GM12878 (cell line): ENCODE measurements around the gene CHRM4. TPM values are rescaled to one million over a fixed set of nuclear protein-coding genes. Genes with fewer than 3 reads are reported as not detected.
A peak's percentile ranks its signal among the peaks of the same experiment; 100 is the strongest.

Experiments used
- ATAC-seq: fragments of 200-7000 bp; cut with Tn5 transposase; 3 replicates; pipeline ENCODE4 v1.9.1; 2020; ENCODE audit warnings: mild to moderate bottlenecking, moderate library complexity
- BruUV-seq: library from RNA; stranded (reverse); fragments of 400-500 nt; replicated peaks from 2 replicates; lab custom pipeline; 2021; lab: Mats Ljungman, UMichigan
- CTCF ChIA-PET: fragments of 300-600 bp; sonication (Branson Sonifier 250); formaldehyde crosslinking; extraction: SDS; loops from one replicate; lab custom pipeline; 2021; ENCODE audit warnings: inconsistent platforms; lab: Yijun Ruan, JAX
- POLR2A ChIA-PET: fragments of 350-600 bp; formaldehyde crosslinking; extraction: SDS; loops from one replicate; lab custom pipeline; 2021; ENCODE audit warnings: inconsistent platforms; lab: Charles Lee
- RAD21 ChIA-PET: fragments of 300-600 bp; sonication (Branson Sonifier 250); formaldehyde crosslinking; loops from one replicate; lab custom pipeline; 2023; ENCODE audit warnings: antibody characterized with exemption; ENCODE audit not compliant: unreplicated experiment; lab: Charles Lee
- SMC1A ChIA-PET: fragments of 300-600 bp; sonication (Branson Sonifier 250); formaldehyde crosslinking; loops from one replicate; lab custom pipeline; 2023; ENCODE audit not compliant: unreplicated experiment, uncharacterized antibody; lab: Charles Lee
- DNase-seq: peaks from one replicate; pipeline ENCODE4 v3.0.0-alpha.2; 2011; ENCODE audit warnings: low read depth, low spot score
- FAIRE-seq: peaks from 3 replicates; lab custom pipeline; 2011; peaks lifted over from hg19 to GRCh38; lab: Jason Lieb, UNC
- H2AFZ ChIP-seq: 2 replicates; pipeline ENCODE4 v1.6.0; 2011; ENCODE audit warnings: low read depth, low read length, control low read depth; ENCODE audit not compliant: control insufficient read depth
- H3K27ac ChIP-seq: 2 replicates; pipeline ENCODE4 v1.5.1; 2011; ENCODE audit warnings: control low read depth; ENCODE audit not compliant: control insufficient read depth, insufficient read depth
- H3K27me3 ChIP-seq, 2 experiments: replicated peaks in 1 of 2; 2 replicates each; pipeline versions ENCODE4 v1.6.0 to v1.6.1; 2011; ENCODE audit warnings: low read length in 1 of 2; ENCODE audit not compliant: control insufficient read depth in 2 of 2, insufficient read depth in 2 of 2
- H3K36me3 ChIP-seq, 2 experiments: 2 replicates each; pipeline ENCODE4 v1.5.1; 2011; ENCODE audit warnings: low read length in 1 of 2; ENCODE audit not compliant: control insufficient read depth in 2 of 2, insufficient read depth in 2 of 2
- H3K4me1 ChIP-seq: 2 replicates; pipeline ENCODE4 v1.6.1; 2011; ENCODE audit warnings: mild to moderate bottlenecking, low read length, moderate library complexity, mixed read lengths; ENCODE audit not compliant: control insufficient read depth, insufficient read depth
- H3K4me2 ChIP-seq: 2 replicates; pipeline ENCODE4 v1.6.0; 2011; ENCODE audit warnings: control low read depth; ENCODE audit not compliant: control insufficient read depth, insufficient read depth
- H3K4me3 ChIP-seq: fragments of 200-600 bp; sonication (generic); 2 replicates; pipeline ENCODE4 v1.5.1; 2016
- H3K79me2 ChIP-seq: 2 replicates; pipeline ENCODE4 v1.6.0; 2011; ENCODE audit warnings: low read length; ENCODE audit not compliant: control insufficient read depth, insufficient read depth
- H3K9ac ChIP-seq: 2 replicates; pipeline ENCODE4 v1.8.0; 2011; ENCODE audit warnings: low read length, control low read depth, mixed read lengths; ENCODE audit not compliant: control insufficient read depth, insufficient read depth
- H3K9me3 ChIP-seq: replicated peaks from 3 replicates; pipeline ENCODE4 v1.5.1; 2011; ENCODE audit warnings: mild to moderate bottlenecking, low read length; ENCODE audit not compliant: control insufficient read depth, insufficient read depth
- H4K20me1 ChIP-seq: 2 replicates; pipeline ENCODE4 v1.6.0; 2011; ENCODE audit not compliant: control insufficient read depth, insufficient read depth
- ASH2L ChIP-seq: fragments of 300-600, 200-600 bp; sonication (generic); IDR thresholded peaks from 2 replicates; pipeline ENCODE4 v1.6.1; 2017; ENCODE audit warnings: low read depth, mild to moderate bottlenecking, borderline replicate concordance
- BHLHE40 ChIP-seq, 2 experiments: fragments of 450-650 bp in 1 of 2; IDR thresholded peaks; 2 replicates each; pipeline ENCODE4 v1.6.1; 2011 to 2017; ENCODE audit warnings: low read depth in 2 of 2, borderline replicate concordance in 1 of 2, improper control_type of control experiment in 1 of 2, low read length in 1 of 2, mild to moderate bottlenecking in 1 of 2
- DPF2 ChIP-seq: fragments of 450-650 bp; IDR thresholded peaks from 2 replicates; pipeline ENCODE4 v1.6.1; 2017; ENCODE audit warnings: mild to moderate bottlenecking
- HDGF ChIP-seq: fragments of 450-650 bp; IDR thresholded peaks from 2 replicates; pipeline ENCODE4 v1.6.1; 2016; ENCODE audit warnings: antibody characterized with exemption
- IKZF1 ChIP-seq: fragments of 450-650 bp; conservative IDR thresholded peaks from 2 replicates; pipeline ENCODE4 v1.6.1; 2017; ENCODE audit warnings: antibody characterized with exemption, mild to moderate bottlenecking
- MTA3 ChIP-seq: IDR thresholded peaks from 2 replicates; pipeline ENCODE4 v1.6.1; 2012; ENCODE audit warnings: low read length, inconsistent platforms, borderline replicate concordance
- MYB ChIP-seq: fragments of 150-350 bp; IDR thresholded peaks from 2 replicates; pipeline ENCODE4 v1.6.1; 2014; ENCODE audit warnings: mild to moderate bottlenecking, low read depth, low read length, borderline replicate concordance
- NFXL1 ChIP-seq: fragments of 450-650 bp; IDR thresholded peaks from 2 replicates; pipeline ENCODE4 v1.6.1; 2017; ENCODE audit warnings: antibody characterized with exemption, mild to moderate bottlenecking, borderline replicate concordance
- RB1 ChIP-seq: fragments of 450-650 bp; formaldehyde crosslinking; IDR thresholded peaks from 2 replicates; pipeline ENCODE4 v1.6.1; 2017; ENCODE audit warnings: mild to moderate bottlenecking, borderline replicate concordance
- SMARCA5 ChIP-seq: fragments of 450-650 bp; IDR thresholded peaks from 2 replicates; pipeline ENCODE4 v1.6.1; 2017; ENCODE audit warnings: mild to moderate bottlenecking
- SMC3 ChIP-seq: IDR thresholded peaks from 2 replicates; pipeline ENCODE4 v1.6.1; 2011; ENCODE audit warnings: low read length, improper control_type of control experiment, borderline replicate concordance
- SPI1 ChIP-seq: IDR thresholded peaks from 2 replicates; pipeline ENCODE4 v1.6.1; 2011; ENCODE audit warnings: low read depth, mild to moderate bottlenecking, low read length, moderate library complexity, borderline replicate concordance; ENCODE audit not compliant: insufficient read depth
- YBX1 ChIP-seq: fragments of 450-650 bp; IDR thresholded peaks from 2 replicates; pipeline ENCODE4 v1.6.1; 2016; ENCODE audit warnings: antibody characterized with exemption
- YY1 ChIP-seq: IDR thresholded peaks from 2 replicates; pipeline ENCODE4 v1.6.1; 2011; ENCODE audit warnings: low read depth, mild to moderate bottlenecking, low read length
- ZNF207 ChIP-seq: fragments of 450-650 bp; IDR thresholded peaks from 2 replicates; pipeline ENCODE4 v1.6.1; 2014; ENCODE audit warnings: antibody characterized with exemption, mild to moderate bottlenecking, borderline replicate concordance
- WGBS: methylation state at CpG from one replicate; pipeline ENCODE4 v1.1.6; 2016; ENCODE audit warnings: low lambda C conversion rate; ENCODE audit not compliant: insufficient replicate concordance, insufficient coverage; ENCODE audit errors: missing lambda C conversion rate; 5-methylcytosine and 5-hydroxymethylcytosine counted together
- in situ Hi-C: fragments of 300-500 bp; cut with MboI; formaldehyde crosslinking; loops from 9 replicates; pipeline ENCODE4 v1.14.3; 2018; ENCODE audit warnings: mixed read lengths
- intact Hi-C: fragments of 100-400 bp; cut with micrococcal nuclease; formaldehyde crosslinking; loops from one replicate; pipeline ENCODE4 v1.14.2; 2022; ENCODE audit not compliant: unreplicated experiment
- polyA plus RNA-seq, 11 experiments: library from polyadenylated mRNA; depleted of rRNA in 4 of 11; unstranded in 6 of 11; stranded (reverse) in 5 of 11; fragments of >200 nt; fragmentation: Nextera tagmentation in 4 of 11; fragmentation: Illumina TruSeq in 1 of 11; extraction: Ambion mirVana in 4 of 11; extraction: Trizol in 1 of 11; gene quantifications; 1 replicate in 1 of 11; 2 replicates in 10 of 11; pipeline versions ENCODE4 v1.2.1 to v1.2.3, GENCODE V29; 2011 to 2016; ENCODE audit warnings: inconsistent platforms in 2 of 11, missing spikeins in 2 of 11, low read depth in 1 of 11
- total RNA-seq, 4 experiments: library from RNA; depleted of rRNA in 3 of 4; stranded (reverse); fragments of >200 nt in 3 of 4; fragmentation: Illumina TruSeq in 1 of 4; extraction: Trizol in 1 of 4; gene quantifications; 2 replicates each; pipeline versions ENCODE4 v1.2.1 to v1.2.3, GENCODE V29; 2013 to 2021
- TF ChIP-seq, protein P1 (sequence below): fragments of 450-650 bp; IDR thresholded peaks from 2 replicates; pipeline ENCODE4 v1.6.1; 2018; ENCODE audit warnings: borderline replicate concordance, mild to moderate bottlenecking; ENCODE audit not compliant: partially characterized antibody
- TF ChIP-seq, protein P2 (sequence below): fragments of 450-650 bp; IDR thresholded peaks from 2 replicates; pipeline ENCODE4 v1.6.1; 2016; ENCODE audit warnings: mild to moderate bottlenecking

CHRM4 gene
- total and polyA plus RNA-seq, 10 of the 15 experiments (the other 5 are each of a cell fraction or from before 2014, with no cell fraction given), result 0.12 to 0.23 (median 0.13) TPM; not detected in 7

DNA sequence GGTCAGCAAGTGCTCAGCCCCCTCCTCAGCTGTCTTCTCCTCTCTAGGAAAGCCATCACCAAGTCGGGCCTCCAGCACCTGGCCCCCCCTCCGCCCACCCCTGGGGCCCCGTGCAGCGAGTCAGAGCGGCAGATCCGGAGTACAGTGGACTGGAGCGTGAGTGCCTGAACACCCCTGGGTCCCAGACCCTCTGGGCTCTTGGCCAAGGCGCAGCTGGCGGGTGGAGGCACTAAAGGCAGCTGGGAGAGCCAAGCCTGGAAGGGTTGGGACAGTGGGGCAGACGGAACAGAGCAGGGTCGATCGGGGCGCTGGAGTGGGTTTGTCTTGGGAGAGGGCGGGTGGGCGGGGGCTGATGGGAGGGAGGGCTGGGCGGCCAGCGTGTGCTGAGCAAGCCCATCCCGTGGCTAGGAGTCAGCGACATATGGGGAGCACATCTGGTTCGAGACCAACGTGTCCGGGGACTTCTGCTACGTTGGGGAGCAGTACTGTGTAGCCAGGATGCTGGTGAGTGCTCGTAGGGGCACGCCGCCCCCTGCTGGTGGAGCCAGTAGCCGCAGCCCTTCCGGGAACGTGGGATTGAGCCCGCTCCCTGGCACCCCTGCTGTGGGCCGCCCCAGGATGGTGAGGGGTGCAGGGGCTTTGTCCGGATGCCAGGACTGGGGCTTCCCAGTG is 24.2 kb downstream of the CHRM4 start (continued):
- TF ChIP-seq SMARCA5, result peak; percentile 61; the same call in 1 of the 2 replicates
- peak; percentile 47; the same call in 1 of the 2 replicates for TF ChIP-seq RB1
- TF ChIP-seq, protein P1, sequence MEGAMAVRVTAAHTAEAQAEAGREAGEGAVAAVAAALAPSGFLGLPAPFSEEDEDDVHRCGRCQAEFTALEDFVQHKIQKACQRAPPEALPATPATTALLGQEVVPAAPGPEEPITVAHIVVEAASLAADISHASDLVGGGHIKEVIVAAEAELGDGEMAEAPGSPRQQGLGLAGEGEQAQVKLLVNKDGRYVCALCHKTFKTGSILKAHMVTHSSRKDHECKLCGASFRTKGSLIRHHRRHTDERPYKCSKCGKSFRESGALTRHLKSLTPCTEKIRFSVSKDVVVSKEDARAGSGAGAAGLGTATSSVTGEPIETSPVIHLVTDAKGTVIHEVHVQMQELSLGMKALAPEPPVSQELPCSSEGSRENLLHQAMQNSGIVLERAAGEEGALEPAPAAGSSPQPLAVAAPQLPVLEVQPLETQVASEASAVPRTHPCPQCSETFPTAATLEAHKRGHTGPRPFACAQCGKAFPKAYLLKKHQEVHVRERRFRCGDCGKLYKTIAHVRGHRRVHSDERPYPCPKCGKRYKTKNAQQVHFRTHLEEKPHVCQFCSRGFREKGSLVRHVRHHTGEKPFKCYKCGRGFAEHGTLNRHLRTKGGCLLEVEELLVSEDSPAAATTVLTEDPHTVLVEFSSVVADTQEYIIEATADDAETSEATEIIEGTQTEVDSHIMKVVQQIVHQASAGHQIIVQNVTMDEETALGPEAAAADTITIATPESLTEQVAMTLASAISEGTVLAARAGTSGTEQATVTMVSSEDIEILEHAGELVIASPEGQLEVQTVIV, result no peak
- no peak for TF ChIP-seq MTA3
- TF ChIP-seq IKZF1, result peak; percentile 53
- TF ChIP-seq SMC3, result peak; percentile 72
- TF ChIP-seq SPI1, result no peak
- TF ChIP-seq YY1, result peak; percentile 31; the same call in 1 of the 2 replicates
- peak; percentile 55; the same call in 1 of the 2 replicates for TF ChIP-seq HDGF

DNA sequence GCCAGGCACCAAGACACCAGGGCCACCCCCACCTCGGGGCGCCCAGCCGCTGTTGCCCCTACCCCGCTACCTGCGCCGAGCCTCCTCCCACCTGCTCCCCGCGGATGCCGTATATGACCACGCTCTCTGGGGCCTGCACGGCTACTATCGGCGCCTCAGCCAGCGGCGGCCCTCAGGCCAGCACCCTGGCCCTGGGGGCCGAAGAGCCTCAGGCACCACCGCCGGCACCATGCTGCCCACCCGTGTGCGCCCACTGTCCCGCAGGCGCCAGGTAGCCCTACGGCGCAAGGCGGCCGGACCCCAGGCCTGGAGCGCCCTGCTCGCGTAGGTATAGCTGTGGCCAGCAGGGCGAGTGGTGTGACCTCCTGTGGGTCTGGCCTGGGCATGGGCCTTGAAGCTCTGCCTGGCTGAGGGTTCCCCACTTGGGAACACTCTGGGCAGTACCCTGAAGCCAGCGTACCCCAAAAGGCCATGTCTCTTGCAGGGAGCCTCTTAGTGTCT is 24.9 kb downstream of the CHRM4 start:
- no peak overlapping the region for H3K27ac ChIP-seq
- no peak for FAIRE-seq
- DNase-seq, result no peak
- ATAC-seq, result no peak
- CTCF ChIA-PET, result interaction anchor here (0.8 to 15.2 kb wide), 3 partner anchors 11 to 17 kb away, joined by 3 to 423 read pairs (median 3); partner anchors contain the start of gene DGKZ
- no peak overlapping the region for H3K9ac ChIP-seq
- H3K9me3 ChIP-seq, result no peaks in the 10 kb centered on the region
- 97% methylated on average over 31 of the region's 31 CpGs for WGBS
- H3K27me3 ChIP-seq, result no peaks in the 10 kb centered on the region
- RAD21 ChIA-PET, result no interaction called here
- H3K4me3 ChIP-seq, result no peak overlapping the region
- intact Hi-C loops (loop anchor here (1.0 to 5.0 kb wide), 2 partner anchors 19 to 129 kb away; partner anchors contain the start of gene DGKZ), in situ Hi-C loops (no loop called here)
- H4K20me1 ChIP-seq, result no peaks in the 10 kb centered on the region
- SMC1A ChIA-PET, result interaction anchor here (5.5 kb wide), 1 partner anchor 15 kb away, joined by 32 read pairs; no protein-coding TSS in a partner anchor
- peaks cover 9 to 24% of the 10 kb centered on the region in 2 experiments; a peak in 3 of 4 replicates for H3K36me3 ChIP-seq
- POLR2A ChIA-PET, result interaction anchor here (1.2 kb wide), 1 partner anchor 15 kb away, joined by 3 read pairs; no protein-coding TSS in a partner anchor
- H3K79me2 ChIP-seq, result peaks cover 14% of the 10 kb centered on the region
- H3K4me1 ChIP-seq, result peaks cover 13% of the 10 kb centered on the region
- H3K4me2 ChIP-seq, result no peak overlapping the region
- H2AFZ ChIP-seq, result no peak overlapping the region
- BruUV-seq, result no TSS peak
- no peak for TF ChIP-seq ZNF207
- no peak for TF ChIP-seq ASH2L
- TF ChIP-seq BHLHE40 (IDR thresholded peaks at IDR 0.05; ENCODE audit: borderline replicate concordance in 1 of 2, low read depth in 2 of 2, low read length in 1 of 2), result no peak
- no peak for TF ChIP-seq DPF2
- TF ChIP-seq NFXL1, result no peak
- no peak for TF ChIP-seq MYB
- no peak for TF ChIP-seq YBX1
- TF ChIP-seq, protein P2, sequence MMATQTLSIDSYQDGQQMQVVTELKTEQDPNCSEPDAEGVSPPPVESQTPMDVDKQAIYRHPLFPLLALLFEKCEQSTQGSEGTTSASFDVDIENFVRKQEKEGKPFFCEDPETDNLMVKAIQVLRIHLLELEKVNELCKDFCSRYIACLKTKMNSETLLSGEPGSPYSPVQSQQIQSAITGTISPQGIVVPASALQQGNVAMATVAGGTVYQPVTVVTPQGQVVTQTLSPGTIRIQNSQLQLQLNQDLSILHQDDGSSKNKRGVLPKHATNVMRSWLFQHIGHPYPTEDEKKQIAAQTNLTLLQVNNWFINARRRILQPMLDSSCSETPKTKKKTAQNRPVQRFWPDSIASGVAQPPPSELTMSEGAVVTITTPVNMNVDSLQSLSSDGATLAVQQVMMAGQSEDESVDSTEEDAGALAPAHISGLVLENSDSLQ, result no peak
